Endothelial cell of umbilical vein (primary cell): ENCODE data around the gene ST6GAL1.

Source experiments
- EZH2 ChIP-seq: IDR thresholded peaks from 2 replicates; pipeline ENCODE4 v1.6.1; 2012; ENCODE audit warnings: borderline replicate concordance, low read depth, mild to moderate bottlenecking, moderate library complexity, low read length, inconsistent platforms; ENCODE audit not compliant: severe bottlenecking
- TF ChIP-seq, protein P1 (sequence below), 2 donors: IDR thresholded peaks; 1 replicate in 1 of 2; 2 replicates in 1 of 2; pipeline ENCODE4 v1.5.1; 2011; ENCODE audit warnings: low read length in 2 of 2, mild to moderate bottlenecking in 2 of 2, moderate library complexity in 2 of 2, control low read depth in 1 of 2, inconsistent platforms in 1 of 2, low read depth in 1 of 2; ENCODE audit not compliant: insufficient read depth in 1 of 2; ENCODE audit errors: extremely low read depth in 1 of 2

DNA sequence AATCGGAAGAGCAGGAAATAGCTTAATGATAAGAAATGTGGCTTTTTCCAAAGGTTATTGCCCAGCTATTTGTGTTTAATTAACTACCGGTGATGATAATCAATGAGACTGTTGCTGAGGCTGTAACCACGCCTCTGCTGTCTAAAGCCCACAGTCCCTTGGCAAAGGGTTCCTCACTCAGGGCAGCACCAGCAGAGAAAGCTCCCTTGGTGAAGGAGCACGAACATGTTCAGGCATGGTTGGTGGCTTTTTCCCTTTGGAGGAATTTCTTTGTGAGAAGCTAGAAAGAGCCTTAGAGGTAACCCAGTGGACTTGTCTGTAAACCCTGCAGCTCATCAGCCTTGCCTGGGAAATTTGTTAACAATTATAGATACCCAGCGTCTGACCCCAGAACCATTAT is 7.5 kb upstream of the ST6GAL1 start:
- TF ChIP-seq, protein P1, sequence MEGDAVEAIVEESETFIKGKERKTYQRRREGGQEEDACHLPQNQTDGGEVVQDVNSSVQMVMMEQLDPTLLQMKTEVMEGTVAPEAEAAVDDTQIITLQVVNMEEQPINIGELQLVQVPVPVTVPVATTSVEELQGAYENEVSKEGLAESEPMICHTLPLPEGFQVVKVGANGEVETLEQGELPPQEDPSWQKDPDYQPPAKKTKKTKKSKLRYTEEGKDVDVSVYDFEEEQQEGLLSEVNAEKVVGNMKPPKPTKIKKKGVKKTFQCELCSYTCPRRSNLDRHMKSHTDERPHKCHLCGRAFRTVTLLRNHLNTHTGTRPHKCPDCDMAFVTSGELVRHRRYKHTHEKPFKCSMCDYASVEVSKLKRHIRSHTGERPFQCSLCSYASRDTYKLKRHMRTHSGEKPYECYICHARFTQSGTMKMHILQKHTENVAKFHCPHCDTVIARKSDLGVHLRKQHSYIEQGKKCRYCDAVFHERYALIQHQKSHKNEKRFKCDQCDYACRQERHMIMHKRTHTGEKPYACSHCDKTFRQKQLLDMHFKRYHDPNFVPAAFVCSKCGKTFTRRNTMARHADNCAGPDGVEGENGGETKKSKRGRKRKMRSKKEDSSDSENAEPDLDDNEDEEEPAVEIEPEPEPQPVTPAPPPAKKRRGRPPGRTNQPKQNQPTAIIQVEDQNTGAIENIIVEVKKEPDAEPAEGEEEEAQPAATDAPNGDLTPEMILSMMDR (IDR thresholded peaks at IDR 0.05; ENCODE audit: extremely low read depth in 1 of 2, insufficient read depth in 1 of 2, low read depth in 1 of 2, low read length in 2 of 2) = no peak
- no peak for TF ChIP-seq EZH2
